SK-N-DZ (cell line): ENCODE results near the gene PAFAH1B2.
"Not testable (repeated sequence)": the region's sequence is repeated elsewhere in the genome, so short reads cannot be mapped to it uniquely, and the experiment has no call there.

Experiments
- DNase-seq: peaks from one replicate; pipeline ENCODE4 v3.0.0-alpha.2; 2015; ENCODE audit warnings: low spot score

PAFAH1B2 gene

GRCh38 chr11:117201658-117202305 is 57.7 kb downstream of the PAFAH1B2 start:
- no peak for DNase-seq

- no peak for DNase-seq
Measured at GRCh38 chr11:117202386-117203068, 58.4 kb downstream of the PAFAH1B2 start.

GRCh38 chr11:117203069-117203407 is 59.0 kb downstream of the PAFAH1B2 start:
- DNase-seq, result no peak

DNA sequence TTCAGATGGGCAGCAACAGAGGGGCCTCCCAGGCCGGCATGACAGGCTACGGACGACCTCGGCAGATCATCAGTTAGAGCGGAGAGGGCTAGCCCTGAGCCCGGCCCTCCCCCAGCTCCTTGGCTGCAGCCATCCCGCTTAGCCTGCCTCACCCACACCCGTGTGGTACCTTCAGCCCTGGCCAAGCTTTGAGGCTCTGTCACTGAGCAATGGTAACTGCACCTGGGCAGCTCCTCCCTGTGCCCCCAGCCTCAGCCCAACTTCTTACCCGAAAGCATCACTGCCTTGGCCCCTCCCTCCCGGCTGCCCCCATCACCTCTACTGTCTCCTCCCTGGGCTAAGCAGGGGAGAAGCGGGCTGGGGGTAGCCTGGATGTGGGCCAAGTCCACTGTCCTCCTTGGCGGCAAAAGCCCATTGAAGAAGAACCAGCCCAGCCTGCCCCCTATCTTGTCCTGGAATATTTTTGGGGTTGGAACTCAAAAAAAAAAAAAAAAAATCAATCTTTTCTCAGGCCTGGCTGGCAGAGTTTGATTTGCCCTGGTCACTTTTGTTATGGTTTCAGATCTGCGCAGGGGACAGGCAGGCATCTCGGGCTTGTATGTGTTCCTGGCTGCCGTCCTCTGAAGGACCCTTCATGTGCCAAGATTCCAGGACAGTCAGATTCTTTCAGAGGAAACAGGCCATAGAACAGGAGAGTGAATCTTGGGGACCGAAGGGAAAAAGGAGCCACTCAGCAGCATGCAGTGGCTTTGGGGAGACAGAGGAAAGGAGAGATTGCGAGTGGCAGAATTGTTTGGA is 60.4 kb downstream of the PAFAH1B2 start:
- no peak for DNase-seq

- no peak for DNase-seq
Measured at GRCh38 chr11:117205211-117205818, 61.2 kb downstream of the PAFAH1B2 start.

- not testable (repeated sequence) for DNase-seq
Measured at GRCh38 chr11:117206111-117206510, 62.0 kb downstream of the PAFAH1B2 start.

- not testable (repeated sequence) for DNase-seq
Measured at GRCh38 chr11:117206859-117207258, 62.8 kb downstream of the PAFAH1B2 start.

- not testable (repeated sequence) for DNase-seq
Measured at GRCh38 chr11:117207481-117207880, 63.4 kb downstream of the PAFAH1B2 start.

DNA sequence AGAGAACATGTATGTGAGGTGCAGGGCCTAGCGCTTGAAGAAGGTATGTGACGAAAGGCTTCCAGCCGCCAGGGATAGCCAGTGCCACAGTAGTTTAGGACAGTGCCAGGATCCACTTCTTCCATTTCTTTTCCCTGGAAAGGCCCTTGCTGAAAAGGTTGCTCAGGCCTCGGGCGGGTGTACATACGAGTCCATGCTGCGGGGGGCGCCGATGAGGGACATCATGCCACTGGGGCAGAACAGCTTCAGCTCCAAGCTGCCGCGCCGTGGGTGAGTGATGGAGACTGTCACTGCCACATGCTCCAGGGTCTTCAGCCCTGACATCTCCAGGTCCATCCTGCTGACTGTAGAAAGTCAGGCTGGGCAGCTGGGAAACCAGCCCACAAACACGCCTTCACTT is 64.6 kb downstream of the PAFAH1B2 start:
- DNase-seq, result not testable (repeated sequence)

GRCh38 chr11:117209351-117210125 is 65.5 kb downstream of the PAFAH1B2 start:
- DNase-seq, result not testable (repeated sequence)

DNA sequence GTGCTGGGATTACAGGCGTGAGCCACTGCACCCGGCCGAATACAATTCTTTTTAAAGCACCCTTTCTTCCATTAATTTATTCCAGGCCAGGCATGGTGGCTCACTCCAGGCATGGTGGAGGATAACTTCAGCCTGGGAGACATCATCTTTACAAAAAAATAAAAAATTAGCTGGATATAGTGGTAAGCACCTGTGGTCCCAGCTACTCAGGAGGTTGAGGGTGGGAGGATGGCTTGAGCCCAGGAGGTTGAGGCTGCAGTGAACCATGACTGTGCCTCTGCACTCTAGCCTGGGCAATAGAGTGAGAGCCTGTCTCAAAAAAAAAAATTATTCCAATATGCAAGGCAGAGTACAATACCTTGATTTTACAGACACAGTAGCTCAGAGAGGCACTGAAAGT is 66.5 kb downstream of the PAFAH1B2 start:
- no peak for DNase-seq

GRCh38 chr11:117212697-117213355 is 68.7 kb downstream of the PAFAH1B2 start:
- no peak for DNase-seq

GRCh38 chr11:117214404-117215110 is 70.5 kb downstream of the PAFAH1B2 start:
- no peak for DNase-seq

DNA sequence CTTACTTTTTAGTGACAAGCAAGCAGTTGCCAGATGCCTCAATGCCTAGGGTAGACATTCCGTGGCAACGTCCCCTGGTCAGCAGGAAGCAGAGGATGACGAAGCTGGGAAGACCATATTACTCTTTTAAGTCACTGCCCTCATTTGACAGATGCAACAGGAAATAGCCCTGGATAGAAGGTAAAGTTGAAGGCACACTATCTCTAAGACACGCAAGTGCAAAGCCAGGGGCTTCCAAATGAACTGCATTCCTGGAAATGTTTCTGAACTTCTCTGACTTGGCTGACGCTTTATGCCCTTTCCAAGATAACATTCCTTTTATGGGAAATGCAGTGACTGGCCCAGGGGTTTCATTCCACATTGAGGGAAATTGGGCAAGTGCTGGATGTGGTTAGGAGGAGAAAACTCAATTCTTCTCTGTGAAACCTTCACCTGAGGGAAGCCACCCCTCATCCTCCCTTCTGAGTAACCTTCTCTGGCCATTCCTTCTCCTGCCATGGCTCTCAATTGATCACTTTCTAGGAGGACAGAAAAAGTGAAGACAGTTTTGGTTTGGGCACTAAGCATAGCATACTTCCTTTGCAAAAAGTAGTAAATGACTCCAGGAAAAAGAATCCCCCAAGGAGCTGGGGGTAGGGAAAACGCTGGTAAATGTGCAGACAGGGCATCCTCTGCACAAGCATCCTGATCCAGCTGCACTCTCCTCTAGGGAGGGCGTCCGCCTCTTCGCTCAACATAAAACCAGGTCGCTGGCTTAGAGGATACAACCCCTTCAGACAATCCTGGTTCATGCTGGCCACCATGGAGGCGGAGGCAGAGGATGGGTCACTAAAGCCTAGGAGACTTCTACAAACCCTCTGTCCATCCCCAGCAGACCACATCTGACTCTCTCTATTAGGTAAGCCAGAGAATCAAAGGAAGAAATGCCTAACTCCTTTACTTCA is 73.3 kb downstream of the PAFAH1B2 start:
- no peak for DNase-seq

- no peak for DNase-seq
Measured at GRCh38 chr11:117218133-117218915, 74.2 kb downstream of the PAFAH1B2 start.

DNA sequence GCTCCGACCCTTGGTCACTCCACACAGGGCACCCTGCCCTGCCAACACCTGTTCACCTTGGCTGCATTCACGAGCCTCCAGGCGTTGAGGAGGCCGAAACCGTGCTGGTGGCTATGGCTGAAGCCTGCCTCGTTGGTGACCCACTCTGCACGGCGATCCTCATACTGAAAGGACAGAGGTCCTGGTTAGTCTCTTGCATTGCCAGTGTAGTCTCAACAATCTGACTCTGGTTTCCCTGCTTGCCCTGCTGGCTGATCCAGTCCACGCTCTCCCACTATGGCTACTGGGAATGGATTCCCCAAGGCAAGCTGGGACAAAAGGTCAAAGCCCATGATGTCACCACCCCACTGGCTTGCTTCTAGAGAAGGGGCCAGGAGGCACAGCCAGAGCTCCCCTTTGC is 74.9 kb downstream of the PAFAH1B2 start:
- no peak for DNase-seq

- DNase-seq, result no peak
Measured at GRCh38 chr11:117219455-117219854, 75.4 kb downstream of the PAFAH1B2 start.

- no peak for DNase-seq
Measured at GRCh38 chr11:117219995-117220394, 75.9 kb downstream of the PAFAH1B2 start.
